ENCODE results near the gene PCDH9.

DNA sequence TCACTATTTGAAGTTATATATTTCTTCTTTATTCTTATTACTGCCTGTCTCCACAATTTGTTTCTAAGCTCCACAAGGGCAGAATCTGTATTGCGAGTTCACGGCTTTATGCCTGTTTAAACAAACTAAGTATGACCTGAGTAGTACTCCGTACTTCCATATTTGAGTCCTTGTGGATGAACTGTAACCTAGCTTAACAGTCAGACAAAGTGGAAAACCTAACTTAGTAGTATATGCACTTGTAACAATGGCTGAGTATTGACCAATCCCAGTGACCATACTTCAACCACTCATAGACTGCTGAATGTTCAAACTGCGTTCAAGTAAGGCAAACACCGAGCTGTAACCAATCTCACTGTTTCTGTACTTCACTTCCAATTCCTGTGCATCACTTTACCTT lies 292.7 kb downstream of the PCDH9 start:
- TF ChIP-seq, protein P1, sequence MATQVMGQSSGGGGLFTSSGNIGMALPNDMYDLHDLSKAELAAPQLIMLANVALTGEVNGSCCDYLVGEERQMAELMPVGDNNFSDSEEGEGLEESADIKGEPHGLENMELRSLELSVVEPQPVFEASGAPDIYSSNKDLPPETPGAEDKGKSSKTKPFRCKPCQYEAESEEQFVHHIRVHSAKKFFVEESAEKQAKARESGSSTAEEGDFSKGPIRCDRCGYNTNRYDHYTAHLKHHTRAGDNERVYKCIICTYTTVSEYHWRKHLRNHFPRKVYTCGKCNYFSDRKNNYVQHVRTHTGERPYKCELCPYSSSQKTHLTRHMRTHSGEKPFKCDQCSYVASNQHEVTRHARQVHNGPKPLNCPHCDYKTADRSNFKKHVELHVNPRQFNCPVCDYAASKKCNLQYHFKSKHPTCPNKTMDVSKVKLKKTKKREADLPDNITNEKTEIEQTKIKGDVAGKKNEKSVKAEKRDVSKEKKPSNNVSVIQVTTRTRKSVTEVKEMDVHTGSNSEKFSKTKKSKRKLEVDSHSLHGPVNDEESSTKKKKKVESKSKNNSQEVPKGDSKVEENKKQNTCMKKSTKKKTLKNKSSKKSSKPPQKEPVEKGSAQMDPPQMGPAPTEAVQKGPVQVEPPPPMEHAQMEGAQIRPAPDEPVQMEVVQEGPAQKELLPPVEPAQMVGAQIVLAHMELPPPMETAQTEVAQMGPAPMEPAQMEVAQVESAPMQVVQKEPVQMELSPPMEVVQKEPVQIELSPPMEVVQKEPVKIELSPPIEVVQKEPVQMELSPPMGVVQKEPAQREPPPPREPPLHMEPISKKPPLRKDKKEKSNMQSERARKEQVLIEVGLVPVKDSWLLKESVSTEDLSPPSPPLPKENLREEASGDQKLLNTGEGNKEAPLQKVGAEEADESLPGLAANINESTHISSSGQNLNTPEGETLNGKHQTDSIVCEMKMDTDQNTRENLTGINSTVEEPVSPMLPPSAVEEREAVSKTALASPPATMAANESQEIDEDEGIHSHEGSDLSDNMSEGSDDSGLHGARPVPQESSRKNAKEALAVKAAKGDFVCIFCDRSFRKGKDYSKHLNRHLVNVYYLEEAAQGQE (IDR thresholded peaks at IDR 0.05; ENCODE audit: unreplicated experiment): no peak
- TF ChIP-seq EZH2 (IDR thresholded peaks at IDR 0.05; ENCODE audit: low read depth, unreplicated experiment) (no peak), POLR2AphosphoS5 (IDR thresholded peaks at IDR 0.05; ENCODE audit: low read depth) (no peak), CREB1 (CRISPR knock-in tag; IDR thresholded peaks at IDR 0.05; ENCODE audit: low read depth) (no peak), EZH2phosphoT487 (IDR thresholded peaks at IDR 0.05; ENCODE audit: unreplicated experiment) (no peak), ZNF114 (CRISPR knock-in tag; IDR thresholded peaks at IDR 0.05) (no peak), ZNF331 (CRISPR knock-in tag; IDR thresholded peaks at IDR 0.05; ENCODE audit: low read depth) (no peak), JUNB (IDR thresholded peaks at IDR 0.05; ENCODE audit: unreplicated experiment) (no peak), STAT1 (IDR thresholded peaks at IDR 0.05; ENCODE audit: unreplicated experiment) (no peak)
- TF ChIP-seq, protein P2, sequence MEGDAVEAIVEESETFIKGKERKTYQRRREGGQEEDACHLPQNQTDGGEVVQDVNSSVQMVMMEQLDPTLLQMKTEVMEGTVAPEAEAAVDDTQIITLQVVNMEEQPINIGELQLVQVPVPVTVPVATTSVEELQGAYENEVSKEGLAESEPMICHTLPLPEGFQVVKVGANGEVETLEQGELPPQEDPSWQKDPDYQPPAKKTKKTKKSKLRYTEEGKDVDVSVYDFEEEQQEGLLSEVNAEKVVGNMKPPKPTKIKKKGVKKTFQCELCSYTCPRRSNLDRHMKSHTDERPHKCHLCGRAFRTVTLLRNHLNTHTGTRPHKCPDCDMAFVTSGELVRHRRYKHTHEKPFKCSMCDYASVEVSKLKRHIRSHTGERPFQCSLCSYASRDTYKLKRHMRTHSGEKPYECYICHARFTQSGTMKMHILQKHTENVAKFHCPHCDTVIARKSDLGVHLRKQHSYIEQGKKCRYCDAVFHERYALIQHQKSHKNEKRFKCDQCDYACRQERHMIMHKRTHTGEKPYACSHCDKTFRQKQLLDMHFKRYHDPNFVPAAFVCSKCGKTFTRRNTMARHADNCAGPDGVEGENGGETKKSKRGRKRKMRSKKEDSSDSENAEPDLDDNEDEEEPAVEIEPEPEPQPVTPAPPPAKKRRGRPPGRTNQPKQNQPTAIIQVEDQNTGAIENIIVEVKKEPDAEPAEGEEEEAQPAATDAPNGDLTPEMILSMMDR (conservative IDR thresholded peaks at IDR 0.05; ENCODE audit: low read depth in 2 of 2): no peak
- TF ChIP-seq, protein P3, sequence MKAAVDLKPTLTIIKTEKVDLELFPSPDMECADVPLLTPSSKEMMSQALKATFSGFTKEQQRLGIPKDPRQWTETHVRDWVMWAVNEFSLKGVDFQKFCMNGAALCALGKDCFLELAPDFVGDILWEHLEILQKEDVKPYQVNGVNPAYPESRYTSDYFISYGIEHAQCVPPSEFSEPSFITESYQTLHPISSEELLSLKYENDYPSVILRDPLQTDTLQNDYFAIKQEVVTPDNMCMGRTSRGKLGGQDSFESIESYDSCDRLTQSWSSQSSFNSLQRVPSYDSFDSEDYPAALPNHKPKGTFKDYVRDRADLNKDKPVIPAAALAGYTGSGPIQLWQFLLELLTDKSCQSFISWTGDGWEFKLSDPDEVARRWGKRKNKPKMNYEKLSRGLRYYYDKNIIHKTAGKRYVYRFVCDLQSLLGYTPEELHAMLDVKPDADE (IDR thresholded peaks at IDR 0.05): no peak
- TF ChIP-seq, protein P4, sequence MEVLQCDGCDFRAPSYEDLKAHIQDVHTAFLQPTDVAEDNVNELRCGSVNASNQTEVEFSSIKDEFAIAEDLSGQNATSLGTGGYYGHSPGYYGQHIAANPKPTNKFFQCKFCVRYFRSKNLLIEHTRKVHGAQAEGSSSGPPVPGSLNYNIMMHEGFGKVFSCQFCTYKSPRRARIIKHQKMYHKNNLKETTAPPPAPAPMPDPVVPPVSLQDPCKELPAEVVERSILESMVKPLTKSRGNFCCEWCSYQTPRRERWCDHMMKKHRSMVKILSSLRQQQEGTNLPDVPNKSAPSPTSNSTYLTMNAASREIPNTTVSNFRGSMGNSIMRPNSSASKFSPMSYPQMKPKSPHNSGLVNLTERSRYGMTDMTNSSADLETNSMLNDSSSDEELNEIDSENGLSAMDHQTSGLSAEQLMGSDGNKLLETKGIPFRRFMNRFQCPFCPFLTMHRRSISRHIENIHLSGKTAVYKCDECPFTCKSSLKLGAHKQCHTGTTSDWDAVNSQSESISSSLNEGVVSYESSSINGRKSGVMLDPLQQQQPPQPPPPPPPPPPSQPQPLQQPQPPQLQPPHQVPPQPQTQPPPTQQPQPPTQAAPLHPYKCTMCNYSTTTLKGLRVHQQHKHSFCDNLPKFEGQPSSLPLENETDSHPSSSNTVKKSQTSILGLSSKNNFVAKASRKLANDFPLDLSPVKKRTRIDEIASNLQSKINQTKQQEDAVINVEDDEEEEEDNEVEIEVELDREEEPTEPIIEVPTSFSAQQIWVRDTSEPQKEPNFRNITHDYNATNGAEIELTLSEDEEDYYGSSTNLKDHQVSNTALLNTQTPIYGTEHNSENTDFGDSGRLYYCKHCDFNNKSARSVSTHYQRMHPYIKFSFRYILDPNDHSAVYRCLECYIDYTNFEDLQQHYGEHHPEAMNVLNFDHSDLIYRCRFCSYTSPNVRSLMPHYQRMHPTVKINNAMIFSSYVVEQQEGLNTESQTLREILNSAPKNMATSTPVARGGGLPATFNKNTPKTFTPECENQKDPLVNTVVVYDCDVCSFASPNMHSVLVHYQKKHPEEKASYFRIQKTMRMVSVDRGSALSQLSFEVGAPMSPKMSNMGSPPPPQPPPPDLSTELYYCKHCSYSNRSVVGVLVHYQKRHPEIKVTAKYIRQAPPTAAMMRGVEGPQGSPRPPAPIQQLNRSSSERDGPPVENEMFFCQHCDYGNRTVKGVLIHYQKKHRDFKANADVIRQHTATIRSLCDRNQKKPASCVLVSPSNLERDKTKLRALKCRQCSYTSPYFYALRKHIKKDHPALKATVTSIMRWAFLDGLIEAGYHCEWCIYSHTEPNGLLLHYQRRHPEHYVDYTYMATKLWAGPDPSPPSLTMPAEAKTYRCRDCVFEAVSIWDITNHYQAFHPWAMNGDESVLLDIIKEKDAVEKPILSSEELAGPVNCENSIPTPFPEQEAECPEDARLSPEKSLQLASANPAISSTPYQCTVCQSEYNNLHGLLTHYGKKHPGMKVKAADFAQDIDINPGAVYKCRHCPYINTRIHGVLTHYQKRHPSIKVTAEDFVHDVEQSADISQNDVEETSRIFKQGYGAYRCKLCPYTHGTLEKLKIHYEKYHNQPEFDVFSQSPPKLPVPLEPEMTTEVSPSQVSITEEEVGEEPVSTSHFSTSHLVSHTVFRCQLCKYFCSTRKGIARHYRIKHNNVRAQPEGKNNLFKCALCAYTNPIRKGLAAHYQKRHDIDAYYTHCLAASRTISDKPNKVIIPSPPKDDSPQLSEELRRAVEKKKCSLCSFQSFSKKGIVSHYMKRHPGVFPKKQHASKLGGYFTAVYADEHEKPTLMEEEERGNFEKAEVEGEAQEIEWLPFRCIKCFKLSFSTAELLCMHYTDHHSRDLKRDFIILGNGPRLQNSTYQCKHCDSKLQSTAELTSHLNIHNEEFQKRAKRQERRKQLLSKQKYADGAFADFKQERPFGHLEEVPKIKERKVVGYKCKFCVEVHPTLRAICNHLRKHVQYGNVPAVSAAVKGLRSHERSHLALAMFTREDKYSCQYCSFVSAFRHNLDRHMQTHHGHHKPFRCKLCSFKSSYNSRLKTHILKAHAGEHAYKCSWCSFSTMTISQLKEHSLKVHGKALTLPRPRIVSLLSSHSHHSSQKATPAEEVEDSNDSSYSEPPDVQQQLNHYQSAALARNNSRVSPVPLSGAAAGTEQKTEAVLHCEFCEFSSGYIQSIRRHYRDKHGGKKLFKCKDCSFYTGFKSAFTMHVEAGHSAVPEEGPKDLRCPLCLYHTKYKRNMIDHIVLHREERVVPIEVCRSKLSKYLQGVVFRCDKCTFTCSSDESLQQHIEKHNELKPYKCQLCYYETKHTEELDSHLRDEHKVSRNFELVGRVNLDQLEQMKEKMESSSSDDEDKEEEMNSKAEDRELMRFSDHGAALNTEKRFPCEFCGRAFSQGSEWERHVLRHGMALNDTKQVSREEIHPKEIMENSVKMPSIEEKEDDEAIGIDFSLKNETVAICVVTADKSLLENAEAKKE (CRISPR knock-in tag; IDR thresholded peaks at IDR 0.05): no peak

Measured in GM23338 (cell line).